DOHH2 (cell line): ENCODE data around the gene IFT57.

Experiments used
- CTCF ChIP-seq: fragments of 200-600 bp; sonication (generic); IDR thresholded peaks from one replicate; pipeline ENCODE4 v1.5.1; 2014; ENCODE audit warnings: antibody characterized with exemption, mild to moderate bottlenecking, low read depth, low read length; ENCODE audit not compliant: poor library complexity, severe bottlenecking
- EZH2phosphoT487 ChIP-seq: fragments of 200-600 bp; sonication (generic); IDR thresholded peaks from 2 replicates; pipeline ENCODE4 v1.6.1; 2017; ENCODE audit warnings: borderline replicate concordance, mild to moderate bottlenecking, antibody characterized with exemption, low read length, moderate library complexity, mixed read lengths

DNA sequence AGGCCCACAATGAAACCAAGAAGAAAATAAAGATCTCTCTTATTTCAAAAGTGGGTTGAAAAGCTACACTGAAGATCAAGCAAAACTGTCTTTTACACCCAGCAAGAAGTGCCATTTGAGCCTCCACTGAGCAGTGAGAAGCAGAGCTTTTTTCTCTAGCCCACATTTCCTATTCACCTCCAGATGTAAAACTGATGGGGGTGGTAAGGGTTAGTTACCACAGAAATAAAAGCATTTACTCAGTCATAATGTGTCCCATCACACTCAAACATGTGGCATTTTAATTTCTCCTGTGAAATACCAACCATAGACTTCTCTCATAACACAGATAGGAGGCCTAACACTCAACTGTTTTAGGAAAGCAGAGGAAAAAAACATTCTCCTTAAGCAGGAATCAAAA lies 21.0 kb downstream of the IFT57 start:
- no peak for TF ChIP-seq EZH2phosphoT487
- TF ChIP-seq CTCF: no peak
